GM12864 (cell line): ENCODE measurements around the gene METTL22.

ENCODE experiments used
- DNase-seq: peaks from one replicate; pipeline ENCODE4 v3.0.0-alpha.2; 2011; ENCODE audit warnings: low read depth
- H3K4me3 ChIP-seq: 2 replicates; pipeline ENCODE4 v1.5.1; 2011; ENCODE audit warnings: mild to moderate bottlenecking, low read depth, low read length, control low read depth
- TF ChIP-seq, protein P1 (sequence below): IDR thresholded peaks from 2 replicates; pipeline ENCODE4 v1.5.1; 2011; ENCODE audit warnings: low read depth, mild to moderate bottlenecking, moderate library complexity, low read length, control low read depth, inconsistent platforms; ENCODE audit errors: missing control alignments

Gene METTL22

DNA sequence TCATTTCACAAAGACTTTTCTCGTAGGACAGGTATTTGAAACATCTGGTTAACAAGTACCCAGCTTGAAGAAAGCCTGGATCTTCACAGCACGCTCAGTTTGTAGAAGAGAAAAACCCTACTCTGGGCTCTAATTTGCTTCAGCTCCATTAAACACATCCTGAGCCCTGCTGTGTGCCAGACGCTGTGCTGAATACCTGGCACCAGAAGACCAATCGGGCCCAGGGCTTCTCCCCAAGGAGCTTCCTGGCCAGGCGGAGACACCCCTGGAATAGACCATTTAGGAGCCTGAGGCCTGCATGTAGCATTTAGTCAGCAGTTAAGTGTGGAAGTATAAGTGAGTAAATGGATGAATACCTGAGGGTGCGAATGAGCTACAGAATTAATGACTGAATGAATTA lies 44.0 kb downstream of the METTL22 start:
- DNase-seq, result no peak
- H3K4me3 ChIP-seq, result no peak overlapping the region
- TF ChIP-seq, protein P1, sequence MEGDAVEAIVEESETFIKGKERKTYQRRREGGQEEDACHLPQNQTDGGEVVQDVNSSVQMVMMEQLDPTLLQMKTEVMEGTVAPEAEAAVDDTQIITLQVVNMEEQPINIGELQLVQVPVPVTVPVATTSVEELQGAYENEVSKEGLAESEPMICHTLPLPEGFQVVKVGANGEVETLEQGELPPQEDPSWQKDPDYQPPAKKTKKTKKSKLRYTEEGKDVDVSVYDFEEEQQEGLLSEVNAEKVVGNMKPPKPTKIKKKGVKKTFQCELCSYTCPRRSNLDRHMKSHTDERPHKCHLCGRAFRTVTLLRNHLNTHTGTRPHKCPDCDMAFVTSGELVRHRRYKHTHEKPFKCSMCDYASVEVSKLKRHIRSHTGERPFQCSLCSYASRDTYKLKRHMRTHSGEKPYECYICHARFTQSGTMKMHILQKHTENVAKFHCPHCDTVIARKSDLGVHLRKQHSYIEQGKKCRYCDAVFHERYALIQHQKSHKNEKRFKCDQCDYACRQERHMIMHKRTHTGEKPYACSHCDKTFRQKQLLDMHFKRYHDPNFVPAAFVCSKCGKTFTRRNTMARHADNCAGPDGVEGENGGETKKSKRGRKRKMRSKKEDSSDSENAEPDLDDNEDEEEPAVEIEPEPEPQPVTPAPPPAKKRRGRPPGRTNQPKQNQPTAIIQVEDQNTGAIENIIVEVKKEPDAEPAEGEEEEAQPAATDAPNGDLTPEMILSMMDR, result no peak

DNA sequence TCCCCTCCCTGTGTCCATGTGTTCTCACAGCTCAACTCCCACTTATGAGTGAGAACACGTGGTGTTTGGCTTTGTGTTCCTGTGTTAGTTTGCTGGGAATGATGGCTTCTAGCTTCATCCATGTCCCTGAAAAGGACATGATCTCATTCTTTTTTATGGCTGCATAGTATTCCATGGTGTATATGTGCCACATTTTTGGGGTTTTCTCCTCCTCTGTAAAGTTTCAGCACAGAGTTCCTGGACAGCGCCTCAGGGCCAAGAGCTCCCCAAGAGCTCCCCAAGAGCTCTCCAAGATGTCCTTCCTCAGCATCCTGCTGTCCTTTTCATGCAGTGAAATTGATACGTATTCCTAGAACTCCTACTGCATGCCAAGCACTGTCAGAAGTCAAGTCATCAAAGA lies 46.0 kb downstream of the METTL22 start:
- TF ChIP-seq, protein P1, result no peak
- no peak for DNase-seq
- no peak overlapping the region for H3K4me3 ChIP-seq

DNA sequence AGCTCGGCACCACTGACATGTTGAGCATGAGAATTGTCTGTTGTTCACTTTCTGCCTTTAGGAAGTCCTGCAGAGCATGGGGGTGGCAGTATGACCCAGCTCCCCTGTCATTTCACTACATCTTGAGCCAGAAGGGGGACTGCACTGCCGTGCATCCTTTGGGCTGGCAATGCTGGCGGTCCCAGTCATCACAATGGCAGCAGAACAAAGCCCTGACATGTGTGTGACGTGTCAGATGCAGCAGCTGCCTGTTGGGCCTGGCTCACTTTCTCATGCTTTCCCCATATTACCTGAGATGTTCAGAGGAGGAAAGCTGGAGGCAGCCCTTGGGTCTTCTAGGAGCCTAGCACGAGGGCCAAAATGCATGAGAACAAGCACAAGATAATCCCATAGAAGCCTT lies 46.6 kb downstream of the METTL22 start:
- TF ChIP-seq, protein P1, result no peak
- H3K4me3 ChIP-seq, result no peak overlapping the region
- DNase-seq, result no peak

DNA sequence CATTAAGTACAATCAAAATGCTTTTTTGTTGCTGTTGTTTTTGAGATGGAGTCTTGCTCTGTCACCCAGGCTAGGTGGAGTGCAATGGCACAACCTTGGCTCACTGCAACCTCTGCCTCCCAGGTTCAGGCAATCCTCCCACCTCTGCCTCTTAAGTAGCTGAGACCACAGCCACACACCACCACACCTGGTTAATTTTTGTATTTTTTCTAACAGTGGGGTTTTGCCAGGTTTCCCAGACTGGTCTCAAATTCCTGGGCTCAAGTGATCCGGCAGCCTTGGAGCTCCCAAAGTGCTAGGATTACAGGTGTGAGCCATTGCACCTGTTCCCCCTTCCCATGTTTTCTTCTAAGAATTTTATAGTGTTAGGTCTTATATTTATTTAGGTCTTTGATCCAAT lies 48.0 kb downstream of the METTL22 start:
- TF ChIP-seq, protein P1, result no peak
- DNase-seq, result no peak
- no peak overlapping the region for H3K4me3 ChIP-seq

DNA sequence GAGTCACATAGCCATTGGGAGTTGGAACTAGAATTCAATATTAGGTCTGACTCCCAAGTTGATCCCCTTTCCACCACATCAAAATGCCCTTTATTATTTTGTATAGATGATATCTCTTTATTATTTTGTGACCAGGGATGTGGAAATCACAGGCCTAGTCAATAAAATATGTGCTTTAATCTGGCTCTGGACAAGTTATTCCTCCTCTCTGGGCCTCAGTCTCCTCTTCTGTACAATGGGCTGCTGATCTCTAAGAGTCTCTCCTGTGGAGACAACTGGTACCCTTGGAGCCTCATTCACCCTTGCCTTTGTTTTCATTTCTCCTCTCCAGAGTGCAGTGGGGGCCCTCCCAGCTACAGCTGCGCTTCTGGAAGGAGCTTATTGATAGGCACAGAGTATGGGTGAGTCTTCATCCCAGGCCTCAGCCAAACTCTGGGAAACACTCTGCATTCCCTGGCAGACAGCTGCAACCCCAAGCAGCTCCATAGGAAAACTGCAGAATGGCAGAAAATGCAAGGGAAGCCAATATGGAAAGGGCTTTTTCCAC lies 48.6 kb downstream of the METTL22 start:
- H3K4me3 ChIP-seq, result no peak overlapping the region
- TF ChIP-seq, protein P1, result no peak
- DNase-seq, result no peak

DNA sequence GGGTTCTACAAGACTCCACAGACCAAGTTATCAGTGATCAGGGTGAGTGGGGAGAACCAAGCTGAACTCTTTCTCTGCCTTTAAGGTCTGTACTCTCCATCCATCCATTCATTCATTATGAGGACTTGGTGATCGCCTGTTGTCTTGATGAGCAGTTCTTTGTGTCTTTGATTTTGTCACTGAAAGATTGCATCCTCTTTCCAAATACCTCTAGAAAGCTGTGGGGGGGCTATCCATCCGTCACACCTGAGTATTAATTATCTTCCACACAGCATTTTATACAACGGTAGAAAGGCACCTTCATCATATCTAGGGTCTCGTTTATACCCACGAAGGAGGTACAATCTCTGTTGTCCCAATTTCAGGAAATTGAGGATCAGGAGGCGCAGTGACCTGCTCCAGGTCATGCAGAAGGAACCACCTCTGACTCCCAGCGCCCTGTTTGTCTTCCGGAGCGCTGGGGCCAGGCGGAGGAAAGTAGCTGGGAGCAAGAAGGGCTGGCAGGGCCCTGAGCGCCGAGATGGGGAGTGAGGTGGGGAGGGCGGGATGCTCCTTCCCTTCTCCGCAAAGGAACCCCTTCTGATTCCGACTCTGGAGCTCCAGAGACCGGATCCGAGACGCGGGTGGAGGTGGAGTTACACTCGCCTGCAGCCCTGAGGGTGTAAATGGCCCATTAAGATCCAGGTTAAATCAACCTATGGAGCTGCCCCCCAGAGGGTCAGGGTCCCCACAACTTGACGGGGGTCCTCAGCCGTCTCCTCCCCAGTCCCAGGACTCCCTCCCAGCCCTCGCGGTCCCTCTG lies 52.3 kb downstream of the METTL22 start:
- TF ChIP-seq, protein P1, result no peak
- peak overlapping the region; percentile 79 for H3K4me3 ChIP-seq
- no peak for DNase-seq
